Measurements from ENCODE around the gene GRID1.

GRCh38 chr10:86409183-86409582, 42.6 kb upstream of the GRID1 start:
- TF ChIP-seq YY1 (IDR thresholded peaks at IDR 0.05; ENCODE audit: insufficient read depth, insufficient read length), result no peak
- no peak for TF ChIP-seq ZNF274 (IDR thresholded peaks at IDR 0.05; ENCODE audit: low read depth, low read length)
